Glomerular visceral epithelial cell (primary cell): ENCODE measurements around the gene PARS2.
"Not testable (repeated sequence)": the region's sequence is repeated elsewhere in the genome, so short reads cannot be mapped to it uniquely, and the experiment has no call there.

Source experiments
- DNase-seq: peaks from one replicate; pipeline ENCODE4 v3.0.0-alpha.2; 2016; ENCODE audit errors: extremely low spot score

Gene PARS2

GRCh38 chr1:54800041-54800898 lies 35.9 kb upstream of the PARS2 start:
- DNase-seq = no peak

DNA sequence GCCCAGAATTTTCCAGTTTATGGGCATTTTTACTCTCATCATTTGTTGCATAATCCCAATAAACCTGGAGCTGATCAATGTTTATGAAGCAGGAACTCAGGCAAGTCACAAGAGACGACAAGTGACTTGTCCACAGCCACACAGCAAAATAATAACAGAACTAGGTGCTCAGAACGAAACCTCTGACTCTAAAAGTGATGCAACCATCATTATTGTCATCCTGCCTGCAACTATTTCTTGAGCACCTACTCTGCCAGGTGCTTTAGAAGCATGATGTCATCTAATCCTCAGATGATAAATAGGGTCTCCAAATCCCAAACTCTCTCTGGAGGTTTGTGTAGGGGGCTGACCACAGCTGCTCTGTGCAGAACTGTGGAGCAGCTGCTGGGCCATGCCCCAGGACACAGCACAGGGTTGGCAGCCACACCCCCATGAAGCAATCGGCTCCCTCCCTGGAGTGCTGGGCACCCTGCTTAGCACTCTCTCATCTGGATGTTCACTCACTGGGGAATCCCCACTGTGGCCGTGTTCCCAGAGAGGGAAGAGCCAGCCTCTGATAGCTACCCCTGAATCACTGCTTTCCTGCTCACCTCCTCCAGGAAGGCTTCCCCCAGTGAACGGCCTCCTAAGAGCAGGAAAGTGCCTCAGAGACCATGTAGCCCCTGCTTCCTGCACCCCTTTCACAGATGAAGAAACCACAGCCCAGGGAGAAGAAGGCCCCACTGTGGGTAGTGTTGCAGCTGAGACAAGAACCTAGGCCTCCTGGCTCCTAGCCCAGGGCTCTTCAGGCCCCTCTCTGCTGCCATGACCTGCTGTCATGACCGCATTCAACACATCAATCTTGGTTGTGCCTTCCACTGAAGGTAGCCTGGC lies 34.7 kb upstream of the PARS2 start:
- peak; percentile 62 for DNase-seq

- DNase-seq = no peak
These were observed 33.9 kb upstream of the PARS2 start for GRCh38 chr1:54798206-54798605.

GRCh38 chr1:54796902-54797301 lies 32.6 kb upstream of the PARS2 start:
- DNase-seq = no peak

DNA sequence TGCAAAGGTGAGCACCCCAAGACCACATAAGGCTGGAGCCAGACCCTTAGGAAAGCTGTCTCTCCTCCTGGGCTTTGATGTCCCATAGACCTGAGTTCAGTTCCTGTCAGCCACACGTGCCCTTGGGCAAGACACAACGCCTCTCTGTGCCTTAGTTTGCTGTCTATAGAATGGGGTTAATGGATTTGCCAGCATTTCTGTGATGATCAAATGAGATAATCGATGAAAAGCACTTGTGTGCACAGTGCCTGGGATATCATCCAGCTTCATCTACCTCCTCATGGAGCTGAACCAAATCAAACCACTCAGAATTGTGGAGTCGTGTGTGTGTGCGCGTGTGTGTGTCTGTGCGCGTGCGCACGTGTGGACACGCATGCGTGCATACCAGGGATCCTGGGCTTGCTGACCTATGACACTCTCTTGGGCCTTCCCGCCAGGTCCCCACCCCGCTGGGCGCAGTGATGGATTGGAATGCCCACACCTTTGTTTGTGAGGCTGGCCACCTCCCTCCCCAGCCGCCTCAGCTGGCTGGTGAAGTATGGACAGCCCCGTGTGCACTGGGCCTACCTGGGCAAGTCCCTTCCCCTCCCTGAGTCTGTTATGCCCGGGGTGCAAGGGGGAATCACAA lies 31.6 kb upstream of the PARS2 start:
- no peak for DNase-seq

DNA sequence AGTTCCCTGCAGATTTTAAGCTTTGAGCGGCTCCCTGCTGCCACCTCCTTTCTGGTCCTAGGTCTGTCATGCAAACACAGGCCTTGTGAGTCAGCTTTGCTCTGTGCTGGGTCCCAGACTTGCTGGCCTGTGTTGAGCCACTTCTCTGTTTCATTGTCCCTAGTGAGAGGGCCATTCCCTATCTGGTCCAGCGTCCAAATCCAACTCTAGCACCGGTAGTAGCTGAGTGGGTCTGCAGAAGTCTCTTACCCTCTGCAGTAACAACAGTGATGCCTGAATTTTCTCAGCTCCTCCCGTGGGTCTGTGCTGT lies 31.0 kb upstream of the PARS2 start:
- DNase-seq = no peak

DNA sequence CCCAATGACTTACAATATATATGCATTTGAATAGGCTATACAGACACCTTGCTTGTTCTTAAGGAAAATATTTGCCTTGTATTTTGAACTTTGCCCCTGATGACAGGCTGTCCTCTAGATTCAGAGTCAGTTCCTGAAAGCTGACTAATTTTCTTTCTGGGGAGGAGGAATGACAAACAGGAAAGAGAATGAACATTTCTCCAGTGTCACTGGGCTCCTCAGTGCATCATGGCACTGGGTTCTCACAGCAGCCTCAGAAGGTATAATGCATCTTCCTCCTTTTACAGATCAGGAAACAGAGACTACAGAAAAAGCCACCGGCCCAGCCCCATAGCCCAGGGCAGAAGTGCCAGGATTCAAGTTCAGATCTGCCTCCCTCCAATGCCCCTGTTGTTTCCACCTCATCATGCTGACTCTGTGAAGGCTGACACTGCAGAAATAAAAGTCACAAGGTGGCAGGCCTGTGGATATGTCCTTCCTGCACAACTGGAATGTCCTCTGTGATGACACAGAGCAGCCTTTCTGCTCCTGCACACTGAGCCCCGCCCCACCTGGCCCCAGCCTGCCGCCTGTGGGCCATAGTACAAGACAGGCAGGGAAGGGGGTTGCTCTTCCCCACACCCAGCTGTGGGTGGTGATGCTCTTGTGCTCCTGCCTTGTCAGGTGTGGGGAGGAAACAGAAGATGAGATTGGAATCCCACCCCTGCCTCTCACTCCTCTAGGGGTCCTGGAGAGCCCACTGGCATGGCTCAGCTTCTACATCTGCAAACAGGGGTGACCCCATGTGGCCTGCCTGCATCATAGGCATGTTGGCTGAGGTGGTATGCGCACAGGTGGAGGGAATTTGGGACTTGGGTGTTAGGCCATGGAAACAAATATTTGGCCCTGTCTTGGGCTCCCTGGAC lies 30.4 kb upstream of the PARS2 start:
- DNase-seq = no peak

DNA sequence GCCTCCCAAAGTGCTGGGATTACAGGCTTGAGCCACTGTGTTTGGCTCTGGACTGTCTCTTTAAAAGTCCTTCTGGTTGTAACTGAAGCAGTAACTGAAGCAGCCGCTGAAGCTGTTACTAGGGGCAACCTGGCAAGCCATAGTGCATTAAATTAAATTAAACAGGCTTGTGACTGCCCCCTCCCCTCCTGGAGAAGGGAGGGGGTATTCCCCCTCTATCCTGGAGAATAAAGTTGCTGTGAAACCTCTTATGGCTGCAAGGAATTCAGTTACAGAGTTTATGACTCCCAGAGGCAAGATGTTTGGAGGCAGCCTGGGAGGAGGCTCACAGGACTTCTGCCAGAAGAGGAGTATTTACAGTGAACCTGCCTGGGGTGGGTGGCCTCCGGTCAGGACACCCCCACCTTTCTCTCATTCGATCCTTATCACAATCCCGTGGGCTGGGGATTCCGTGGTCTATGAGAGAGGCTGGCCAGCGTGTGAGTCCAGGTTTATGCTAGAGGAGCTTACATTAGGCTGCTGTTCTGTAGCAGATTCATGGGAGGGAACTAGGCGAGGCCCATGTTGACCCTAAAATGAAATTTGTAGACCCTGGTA lies 28.5 kb upstream of the PARS2 start:
- no peak for DNase-seq

DNA sequence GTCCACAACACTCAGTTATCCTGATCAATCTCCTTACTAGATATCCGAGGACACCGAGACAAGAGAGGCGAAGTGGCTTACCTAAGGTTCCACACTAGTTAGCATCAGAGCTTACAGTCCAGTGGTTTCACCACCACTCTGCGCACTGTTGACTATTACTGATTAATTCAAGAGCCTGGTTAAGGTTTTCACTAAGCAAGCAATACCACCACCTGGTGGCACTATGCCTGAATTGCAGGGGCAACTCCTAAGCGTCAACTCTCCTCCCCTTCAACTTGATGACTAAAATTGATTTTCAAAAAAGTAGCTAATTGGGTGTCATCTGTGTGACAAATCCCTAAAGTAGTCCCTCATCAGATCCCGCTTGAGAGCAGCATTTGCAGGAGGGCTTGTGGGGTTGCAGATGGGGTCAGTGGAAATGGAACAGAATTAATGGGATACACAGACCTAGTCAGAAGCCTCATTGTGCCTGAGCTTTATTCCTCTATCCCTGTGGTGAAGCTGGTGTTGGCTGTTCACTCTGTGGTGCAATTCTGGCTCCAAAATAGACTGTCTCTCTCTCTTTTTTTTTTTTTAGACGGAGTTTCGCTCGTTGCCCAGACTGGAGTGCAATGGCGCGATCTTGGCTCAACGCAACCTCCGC lies 27.7 kb upstream of the PARS2 start:
- DNase-seq = peak; percentile 35

GRCh38 chr1:54788459-54788858 lies 24.1 kb upstream of the PARS2 start:
- no peak for DNase-seq

DNA sequence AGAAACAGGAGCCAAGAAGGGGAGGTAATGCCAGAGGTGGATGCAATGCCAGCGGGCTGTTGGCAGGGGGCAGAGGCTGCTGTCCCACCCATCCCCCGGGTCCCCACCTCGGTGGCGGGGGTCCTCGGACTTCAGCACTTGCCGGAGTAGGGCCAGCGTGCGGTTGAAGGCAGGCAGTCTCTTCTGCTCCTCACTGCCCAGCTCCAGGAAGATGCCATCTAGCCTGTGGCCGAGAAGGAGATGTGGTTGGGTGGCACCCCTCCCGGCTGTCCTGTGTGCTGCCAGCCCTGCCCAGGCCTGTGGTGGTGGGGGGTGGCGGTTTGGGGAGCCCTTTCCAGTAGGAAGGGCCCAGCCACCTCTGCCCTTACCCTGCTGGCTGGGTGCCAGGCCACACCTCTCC lies 23.3 kb upstream of the PARS2 start:
- no peak for DNase-seq

DNA sequence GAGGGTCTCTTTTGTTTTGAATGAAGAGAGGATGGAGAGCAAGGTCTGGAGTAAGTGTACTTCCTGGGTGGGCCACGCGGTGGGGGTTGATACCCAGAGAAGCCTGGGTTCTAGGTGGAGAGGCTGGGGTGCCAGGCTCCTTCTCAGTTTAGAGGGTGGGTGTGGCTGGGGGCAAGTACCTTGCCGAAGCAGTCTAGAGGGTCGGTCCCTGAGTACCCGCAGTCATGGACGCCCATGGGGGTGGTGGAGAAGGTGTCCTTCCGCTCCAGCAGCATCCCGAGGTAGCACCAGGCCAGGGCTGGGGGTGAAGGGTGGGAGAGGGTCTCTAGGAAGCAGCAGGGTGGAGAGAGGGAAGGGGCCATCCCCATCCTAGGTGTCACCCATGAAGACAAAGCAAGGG lies 22.5 kb upstream of the PARS2 start:
- no peak for DNase-seq

- no peak for DNase-seq
These were observed 19.7 kb upstream of the PARS2 start for GRCh38 chr1:54784066-54784465.

GRCh38 chr1:54782588-54782987 lies 18.3 kb upstream of the PARS2 start:
- DNase-seq = no peak

- no peak for DNase-seq
These were observed 17.8 kb upstream of the PARS2 start for GRCh38 chr1:54782156-54782555.

DNA sequence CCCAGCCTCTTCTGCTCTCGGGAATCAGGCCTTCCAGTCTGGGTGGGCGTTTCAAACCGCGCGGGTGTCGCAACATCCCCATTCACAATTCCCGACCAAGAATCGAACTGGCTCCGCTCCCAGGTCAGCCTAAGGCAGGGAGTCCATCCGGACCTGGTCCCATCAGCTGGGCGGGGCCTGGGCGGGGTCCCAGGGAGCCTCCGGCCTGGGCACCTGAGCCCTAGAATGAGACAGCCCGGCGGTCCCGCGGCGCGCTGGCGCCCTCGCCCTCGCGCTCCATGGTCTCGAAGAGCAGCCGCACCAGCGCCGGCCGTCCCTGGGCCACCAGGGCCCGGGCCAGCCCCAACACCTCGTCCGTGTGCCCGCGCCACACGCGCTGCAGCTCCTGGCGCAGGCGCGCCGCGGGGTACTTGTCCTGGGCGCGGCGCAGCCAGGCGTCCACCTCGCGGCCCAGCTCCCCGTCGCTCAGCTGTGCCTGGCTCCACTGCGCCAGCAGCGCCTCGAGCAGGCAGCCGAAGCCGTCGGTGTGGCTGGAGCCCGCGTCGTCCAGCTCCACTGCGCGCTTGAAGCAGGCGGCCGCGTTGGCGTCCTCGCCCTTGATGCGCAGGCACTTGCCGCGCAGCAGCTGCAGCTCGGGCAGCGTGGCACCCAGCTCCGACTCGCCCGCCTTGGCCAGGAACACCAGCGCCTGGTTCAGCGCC lies 16.9 kb upstream of the PARS2 start:
- no peak for DNase-seq

DNA sequence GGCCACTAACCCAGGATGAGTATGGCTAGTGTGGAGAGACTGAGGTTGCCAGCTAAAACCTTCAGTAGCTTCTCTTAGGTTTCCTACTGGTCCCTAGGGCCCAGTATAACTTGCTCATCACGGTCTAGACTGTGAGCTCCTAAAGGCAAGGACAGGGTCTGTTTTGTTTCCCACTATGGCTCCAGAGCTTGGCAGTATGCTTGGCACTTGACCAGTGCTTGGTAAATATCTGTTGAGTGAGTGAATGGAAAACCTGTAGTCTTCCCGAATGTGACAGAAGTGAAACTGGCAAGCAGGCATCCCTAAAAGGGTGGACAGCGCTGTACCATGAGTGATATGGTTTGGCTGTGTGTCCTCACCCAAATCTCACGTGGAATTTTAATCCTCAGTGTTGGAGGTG lies 13.1 kb upstream of the PARS2 start:
- DNase-seq = no peak

- DNase-seq = no peak
These were observed 12.7 kb upstream of the PARS2 start for GRCh38 chr1:54777011-54777410.

DNA sequence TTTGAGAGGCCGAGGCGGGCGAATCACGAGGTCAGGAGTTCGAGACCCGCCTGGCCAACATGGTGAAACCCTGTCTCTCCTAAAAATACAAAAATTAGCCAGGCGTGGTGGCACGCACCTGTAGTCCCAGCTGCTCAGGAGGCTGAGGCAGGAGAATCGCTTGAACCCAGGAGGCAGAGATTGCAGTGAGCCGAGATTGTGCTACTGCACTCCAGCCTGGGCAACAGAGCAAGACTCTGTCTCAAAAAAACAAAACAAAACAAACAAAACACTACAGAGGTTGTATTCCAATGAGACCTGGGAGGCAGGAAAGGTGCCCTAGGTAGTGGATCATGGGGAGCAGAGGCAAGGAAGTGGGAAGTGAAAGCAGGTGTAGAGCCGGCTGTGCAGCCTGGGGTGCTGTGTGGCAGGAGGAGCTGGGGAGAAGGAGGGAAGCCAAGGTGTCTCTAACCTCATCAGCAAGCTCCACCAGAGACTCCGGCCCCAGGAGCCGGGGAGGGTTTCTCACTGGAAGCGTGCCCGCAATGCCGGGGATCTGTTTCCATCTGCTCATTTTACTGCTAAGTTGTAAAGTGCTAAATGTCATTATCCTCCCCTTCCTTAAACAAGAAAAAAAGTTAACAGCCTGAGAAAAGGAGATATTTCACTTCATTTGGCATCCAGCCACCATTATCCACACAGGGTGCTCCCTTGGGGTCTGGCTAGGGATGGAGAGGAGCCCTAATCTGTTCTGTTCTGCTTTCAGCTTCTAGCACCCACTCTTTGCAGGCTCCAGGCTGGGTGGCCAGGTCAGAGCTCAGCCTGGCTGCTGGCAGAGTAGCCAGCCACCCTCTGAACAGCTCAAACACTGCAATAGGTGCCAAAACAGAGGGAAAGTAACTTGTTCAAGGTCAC lies 11.8 kb upstream of the PARS2 start:
- not testable (repeated sequence) for DNase-seq
